NCI-H460 (cell line): ENCODE measurements around the gene SAGE1. TPM values are rescaled to one million over a fixed set of nuclear protein-coding genes. Genes with fewer than 3 reads are reported as not detected.

ENCODE experiments used
- total RNA-seq: library from RNA; depleted of rRNA; stranded (reverse); fragments of >200 nt; shearing (Covaris generic); gene quantifications from 2 replicates; pipeline ENCODE4 v1.2.3, GENCODE V29; 2014; rRNA removed

SAGE1 gene
- total RNA-seq, 1 experiment from 2014 or later: not detected

Other genes with a start within 250 kb of the SAGE1 start
- gene CT45A1, start 180.1 kb upstream of the SAGE1 start, total RNA-seq: not detected in 2 replicates
- gene CT45A3, start 125.5 kb upstream of the SAGE1 start, total RNA-seq: not detected in 2 replicates
- gene CT45A5, start 108.2 kb upstream of the SAGE1 start, total RNA-seq: not detected in 2 replicates
- gene CT45A6, start 90.9 kb upstream of the SAGE1 start, total RNA-seq: not detected in 2 replicates
- not detected in 2 replicates for gene CT45A2, start 73.7 kb upstream of the SAGE1 start, total RNA-seq
- 0.22 TPM in 1 of 2 replicates, not detected in the other for gene CT45A7, start 56.4 kb upstream of the SAGE1 start, total RNA-seq
- not detected in 2 replicates for gene CT45A8, start 39.2 kb upstream of the SAGE1 start, total RNA-seq
- not detected in 2 replicates for gene CT45A9, start 21.9 kb upstream of the SAGE1 start, total RNA-seq
- gene CT45A10, start 272 bp upstream of the SAGE1 start, total RNA-seq: not detected in 2 replicates
- 39.1 and 39.2 TPM in 2 replicates for gene MMGT1, start 80.3 kb downstream of the SAGE1 start, total RNA-seq
- gene SLC9A6, start 91.7 kb downstream of the SAGE1 start, total RNA-seq: 15.4 and 18.0 TPM in 2 replicates